Measurements from ENCODE around the gene TBCA. TPM values are rescaled to one million over a fixed set of nuclear protein-coding genes. Genes with fewer than 3 reads are reported as not detected.

The TBCA gene
- total RNA-seq, 1 experiment from 2014 or later: 310 TPM

- no peak for TF ChIP-seq CTCF (IDR thresholded peaks at IDR 0.05; ENCODE audit: unreplicated experiment)
- intact Hi-C loops (cut with micrococcal nuclease): no loop called here
- DNase-seq (ENCODE audit: unreplicated experiment): no peak
- Mint-ChIP-seq H3K4me1 (ENCODE audit: insufficient read depth, unreplicated experiment) (no peaks in the 10 kb centered on the region), H3K9me3 (ENCODE audit: unreplicated experiment) (no peaks in the 10 kb centered on the region), H3K4me3 (ENCODE audit: unreplicated experiment) (no peak overlapping the region), H3K27me3 (ENCODE audit: insufficient read depth, unreplicated experiment) (peaks cover 91% of the 10 kb centered on the region), H3K27ac (ENCODE audit: low read depth, unreplicated experiment) (no peak overlapping the region), H3K36me3 (ENCODE audit: insufficient read depth, unreplicated experiment) (no peaks in the 10 kb centered on the region)
- no TSS peak for BruUV-seq (replicated peaks)
- CTCF ChIA-PET: no interaction called here
- POLR2A ChIA-PET: no interaction called here
Observed at GRCh38 chr5:77641963-77642737, 134.0 kb downstream of the TBCA start.

- CTCF ChIA-PET: no interaction called here
- Mint-ChIP-seq H3K4me3 (ENCODE audit: unreplicated experiment) (no peak overlapping the region), H3K27ac (ENCODE audit: low read depth, unreplicated experiment) (no peak overlapping the region), H3K36me3 (ENCODE audit: insufficient read depth, unreplicated experiment) (no peaks in the 10 kb centered on the region), H3K9me3 (ENCODE audit: unreplicated experiment) (no peaks in the 10 kb centered on the region), H3K4me1 (ENCODE audit: insufficient read depth, unreplicated experiment) (no peaks in the 10 kb centered on the region), H3K27me3 (ENCODE audit: insufficient read depth, unreplicated experiment) (peaks cover 90% of the 10 kb centered on the region)
- no TSS peak for BruUV-seq (replicated peaks)
- intact Hi-C loops (cut with micrococcal nuclease): no loop called here
- TF ChIP-seq CTCF (IDR thresholded peaks at IDR 0.05; ENCODE audit: unreplicated experiment): no peak
- POLR2A ChIA-PET: no interaction called here
- no peak for DNase-seq (ENCODE audit: unreplicated experiment)
Observed at GRCh38 chr5:77641397-77641943, 134.7 kb downstream of the TBCA start.

Other genes with a start within 250 kb of the TBCA start
- gene OTP, start 137.6 kb downstream of the TBCA start, total RNA-seq (2022): not detected in 2 replicates